T-helper 1 cell (primary cell): ENCODE data around the gene HMCN2.

Source experiments
- DNase-seq, 5 donors: peaks; one replicate each; pipeline ENCODE4 v3.0.0-alpha.2; 2012 to 2020

HMCN2 gene

GRCh38 chr9:130290291-130291181, 25.0 kb downstream of the HMCN2 start:
- no peak for DNase-seq

- no peak for DNase-seq
Measured at GRCh38 chr9:130291474-130291873, 25.9 kb downstream of the HMCN2 start.

- DNase-seq: no peak
Measured at GRCh38 chr9:130292106-130292505, 26.5 kb downstream of the HMCN2 start.

DNA sequence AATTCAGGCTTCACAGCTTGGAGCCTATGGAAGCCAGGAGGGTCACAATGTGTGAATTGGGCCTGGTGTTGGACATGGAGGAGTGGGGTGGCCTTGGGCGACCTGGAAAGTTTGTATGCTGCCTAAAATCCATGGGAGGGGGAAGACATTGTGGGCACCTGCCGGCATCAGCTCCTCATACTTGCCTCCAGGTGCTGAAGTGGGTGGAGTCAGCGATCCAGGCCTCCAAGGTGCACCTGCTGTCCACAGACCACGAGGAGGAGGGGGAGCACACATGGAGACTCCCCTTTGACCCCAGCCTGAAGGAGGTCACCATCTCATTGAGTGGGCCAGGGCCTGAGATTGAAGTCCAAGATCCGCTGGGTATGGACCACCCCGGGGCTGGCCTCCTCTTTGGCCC, 29.1 kb downstream of the HMCN2 start:
- DNase-seq: no peak

GRCh38 chr9:130295431-130295830, 29.9 kb downstream of the HMCN2 start:
- no peak for DNase-seq

GRCh38 chr9:130295945-130296782, 30.6 kb downstream of the HMCN2 start:
- no peak for DNase-seq

- no peak for DNase-seq
Measured at GRCh38 chr9:130296783-130297055, 31.2 kb downstream of the HMCN2 start.

DNA sequence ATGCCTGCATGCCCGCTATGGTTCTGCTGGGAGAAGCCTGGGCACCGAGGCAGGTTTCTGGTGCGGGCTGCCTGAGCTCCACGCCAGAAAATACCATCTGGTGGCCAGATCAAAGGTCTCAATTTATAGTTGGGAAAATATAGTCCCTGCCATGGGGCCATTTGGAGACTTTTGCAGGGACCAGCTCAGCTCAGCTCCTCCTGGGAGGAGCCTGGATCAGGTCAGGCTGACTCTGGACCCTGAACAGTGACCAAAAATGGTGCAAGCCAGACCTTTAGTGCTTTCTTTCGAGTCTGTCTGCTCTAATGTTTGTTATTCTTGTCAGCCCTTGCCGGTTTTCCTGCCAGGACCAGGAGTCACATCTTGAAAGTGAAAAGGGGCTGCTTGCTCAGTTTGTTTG, 31.8 kb downstream of the HMCN2 start:
- no peak for DNase-seq

DNA sequence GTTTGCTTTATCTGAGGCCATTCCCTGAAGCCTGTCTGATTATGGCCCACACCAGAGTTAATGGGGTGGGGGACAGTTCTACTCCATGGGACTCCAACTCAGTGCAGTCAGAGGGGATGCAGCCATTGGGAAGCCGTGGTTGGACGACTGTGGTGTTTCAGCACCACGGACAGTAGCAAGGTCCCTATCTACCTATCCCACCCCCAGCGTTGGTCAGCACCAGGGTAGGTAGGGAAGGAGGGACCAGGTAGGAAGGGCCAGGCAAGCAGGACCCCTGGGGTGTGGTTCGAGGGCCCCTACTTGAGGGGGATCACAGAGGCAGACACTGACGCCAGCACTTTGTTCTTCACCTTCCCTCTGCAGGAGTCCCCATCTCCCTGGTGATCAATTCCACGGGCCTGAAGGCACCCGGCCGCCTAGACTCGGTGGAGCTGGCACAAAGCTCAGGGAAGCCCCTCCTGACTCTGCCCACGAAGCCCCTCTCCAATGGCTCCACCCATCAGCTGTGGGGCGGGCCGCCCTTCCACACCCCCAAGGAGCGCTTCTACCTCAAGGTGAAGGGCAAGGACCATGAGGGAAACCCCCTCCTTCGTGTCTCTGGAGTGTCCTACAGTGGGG, 33.2 kb downstream of the HMCN2 start:
- no peak for DNase-seq

DNA sequence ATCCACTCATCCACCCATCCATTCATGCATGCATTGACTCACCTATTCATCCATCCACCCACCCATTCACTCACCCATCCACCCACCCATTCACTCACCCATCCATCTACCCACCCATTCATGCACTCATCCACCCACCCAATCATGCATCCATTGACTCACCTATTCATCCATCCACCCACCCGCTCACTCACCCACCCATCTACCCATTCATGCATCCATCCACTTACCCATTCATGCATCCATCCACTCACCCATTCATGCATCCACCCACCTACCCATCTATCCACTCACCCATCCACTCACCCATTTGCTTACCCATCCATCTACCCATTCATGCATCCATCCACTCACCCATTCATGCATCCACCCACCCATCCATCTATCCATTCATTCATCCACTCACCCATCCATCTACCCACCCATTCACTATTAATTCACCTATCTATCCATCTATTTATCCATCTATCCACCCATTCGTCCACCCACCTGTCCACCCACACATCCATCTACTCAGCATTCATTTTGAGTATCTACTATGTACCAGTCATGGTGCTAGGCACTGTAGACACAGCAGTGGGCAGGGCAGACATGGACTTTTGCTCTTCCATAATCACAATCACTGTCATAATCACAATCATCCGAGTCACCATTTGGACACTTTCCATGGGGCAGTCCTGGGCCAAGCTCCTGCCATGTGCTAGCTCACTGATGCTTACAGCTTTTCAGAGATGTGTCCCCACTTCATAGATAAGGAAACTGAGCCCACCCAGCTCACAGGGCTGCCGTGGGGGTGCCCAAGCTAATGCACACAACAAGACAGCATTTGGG, 34.4 kb downstream of the HMCN2 start:
- DNase-seq: no peak

GRCh38 chr9:130300739-130301138, 35.2 kb downstream of the HMCN2 start:
- no peak for DNase-seq

DNA sequence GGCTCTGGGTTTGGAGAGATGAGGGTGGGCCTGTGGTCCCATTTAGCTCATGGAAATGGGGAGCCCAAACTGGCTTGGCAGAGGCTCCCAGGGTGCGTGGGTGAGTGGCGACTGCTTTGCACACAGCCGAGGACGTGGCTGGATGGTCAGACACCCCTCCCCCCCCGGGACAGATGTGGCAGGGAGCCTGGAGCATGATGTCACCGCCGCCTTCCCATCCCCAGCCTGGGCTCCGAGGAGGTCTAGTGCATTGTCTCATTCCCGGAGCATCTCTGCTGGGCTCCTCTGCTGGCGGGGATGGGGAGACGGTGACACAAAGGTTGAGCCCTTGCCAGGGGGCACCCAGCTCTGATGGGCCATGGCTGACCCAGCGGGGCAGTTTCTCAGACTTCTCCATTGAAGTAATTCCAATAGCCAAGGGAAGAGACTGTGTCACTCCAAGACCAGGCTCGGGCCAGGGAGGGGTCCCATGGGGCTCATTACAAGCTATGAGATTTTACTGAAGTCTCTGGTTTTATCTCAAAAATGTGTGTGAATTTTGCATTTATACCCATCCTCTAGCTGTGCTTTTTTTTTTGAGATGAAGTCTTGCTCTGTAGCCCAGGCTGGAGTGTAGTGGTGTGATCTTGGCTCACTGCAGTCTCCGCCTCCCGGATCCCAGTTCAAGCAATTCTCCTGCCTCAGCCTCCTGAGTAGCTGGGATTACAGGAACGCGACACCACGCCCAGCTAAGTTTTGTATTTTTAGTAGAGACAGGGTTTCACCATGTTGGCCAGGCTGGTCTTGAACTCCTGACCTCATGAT, 36.1 kb downstream of the HMCN2 start:
- DNase-seq: no peak

DNA sequence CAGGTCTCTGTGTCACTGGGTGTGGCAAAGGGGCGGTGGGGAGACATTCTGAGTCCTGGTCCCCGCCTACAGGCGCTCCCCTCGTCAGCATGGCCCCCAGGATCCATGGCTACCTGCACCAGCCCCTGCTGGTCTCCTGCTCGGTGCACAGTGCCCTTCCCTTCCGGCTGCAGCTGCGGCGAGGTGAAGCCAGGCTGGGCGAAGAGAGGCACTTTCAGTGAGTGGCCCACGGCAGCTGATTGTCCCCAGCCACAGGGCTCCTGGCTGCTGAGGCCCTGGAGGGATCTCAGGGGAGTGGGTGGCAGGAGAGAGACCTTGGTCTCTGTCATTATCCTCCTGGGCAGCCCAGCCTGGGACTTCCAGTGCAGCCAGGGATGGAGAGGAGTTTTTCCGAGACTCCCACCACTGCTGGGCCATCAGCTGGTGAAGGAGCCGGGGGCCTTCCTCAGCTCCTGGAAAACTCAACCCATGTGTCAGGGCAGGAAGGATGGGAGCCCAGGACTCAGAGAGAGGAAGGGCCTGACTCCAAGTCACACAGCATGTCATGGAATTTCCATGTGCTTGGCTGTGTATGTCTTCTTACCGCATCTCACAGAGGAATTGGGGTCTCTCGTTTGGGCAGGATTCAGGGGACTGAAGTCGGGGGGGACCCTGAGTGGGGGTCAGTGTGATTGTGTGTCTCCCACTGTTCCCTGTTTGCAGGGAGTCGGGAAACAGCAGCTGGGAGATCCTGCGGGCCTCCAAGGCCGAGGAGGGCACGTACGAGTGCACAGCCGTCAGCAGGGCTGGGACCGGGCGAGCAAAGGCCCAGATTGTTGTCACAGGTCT, 37.4 kb downstream of the HMCN2 start:
- no peak for DNase-seq

DNA sequence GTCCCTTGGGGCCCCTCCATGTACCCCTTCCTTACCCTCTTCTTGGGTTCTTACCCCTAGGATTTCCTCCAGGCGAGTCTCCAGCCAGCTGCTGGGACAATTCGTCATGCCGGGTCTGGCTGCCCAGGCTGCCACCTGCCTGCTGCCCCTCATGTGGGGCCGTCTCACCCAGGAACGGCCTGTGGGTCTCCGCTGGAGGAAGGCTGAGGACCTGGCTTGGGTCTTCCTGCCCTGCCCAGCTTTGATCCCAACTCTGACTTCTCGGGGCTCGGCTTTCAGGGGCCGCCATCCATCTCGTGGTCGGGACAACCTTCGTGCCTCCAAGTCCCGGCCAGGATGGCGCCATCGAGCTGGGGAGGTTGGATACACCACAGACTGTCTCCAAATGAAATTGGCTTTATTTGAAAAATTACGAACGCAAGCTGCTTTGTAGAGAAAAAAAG, 38.1 kb downstream of the HMCN2 start:
- no peak for DNase-seq

DNA sequence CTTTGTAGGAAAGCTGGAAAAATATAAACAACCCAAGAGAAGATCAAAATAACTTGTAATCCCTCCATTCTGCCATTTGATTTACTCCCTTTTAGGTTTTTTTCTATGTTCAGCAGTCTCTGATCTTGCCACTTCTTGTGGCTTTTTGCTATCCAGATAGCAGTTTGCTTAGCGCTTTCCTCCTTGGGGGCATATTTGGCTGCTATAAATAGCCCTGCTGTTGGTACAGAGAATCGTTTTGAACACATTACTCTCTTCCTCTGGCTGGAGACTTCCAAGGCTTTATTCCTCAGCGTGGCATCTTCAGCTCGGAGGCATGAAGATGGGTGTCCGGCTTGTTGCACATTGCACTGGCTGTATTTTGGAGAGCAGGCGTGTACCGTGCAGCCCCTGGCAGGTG, 38.6 kb downstream of the HMCN2 start:
- DNase-seq: no peak

GRCh38 chr9:130304643-130305042, 39.1 kb downstream of the HMCN2 start:
- DNase-seq: no peak

GRCh38 chr9:130305381-130305780, 39.8 kb downstream of the HMCN2 start:
- no peak for DNase-seq

DNA sequence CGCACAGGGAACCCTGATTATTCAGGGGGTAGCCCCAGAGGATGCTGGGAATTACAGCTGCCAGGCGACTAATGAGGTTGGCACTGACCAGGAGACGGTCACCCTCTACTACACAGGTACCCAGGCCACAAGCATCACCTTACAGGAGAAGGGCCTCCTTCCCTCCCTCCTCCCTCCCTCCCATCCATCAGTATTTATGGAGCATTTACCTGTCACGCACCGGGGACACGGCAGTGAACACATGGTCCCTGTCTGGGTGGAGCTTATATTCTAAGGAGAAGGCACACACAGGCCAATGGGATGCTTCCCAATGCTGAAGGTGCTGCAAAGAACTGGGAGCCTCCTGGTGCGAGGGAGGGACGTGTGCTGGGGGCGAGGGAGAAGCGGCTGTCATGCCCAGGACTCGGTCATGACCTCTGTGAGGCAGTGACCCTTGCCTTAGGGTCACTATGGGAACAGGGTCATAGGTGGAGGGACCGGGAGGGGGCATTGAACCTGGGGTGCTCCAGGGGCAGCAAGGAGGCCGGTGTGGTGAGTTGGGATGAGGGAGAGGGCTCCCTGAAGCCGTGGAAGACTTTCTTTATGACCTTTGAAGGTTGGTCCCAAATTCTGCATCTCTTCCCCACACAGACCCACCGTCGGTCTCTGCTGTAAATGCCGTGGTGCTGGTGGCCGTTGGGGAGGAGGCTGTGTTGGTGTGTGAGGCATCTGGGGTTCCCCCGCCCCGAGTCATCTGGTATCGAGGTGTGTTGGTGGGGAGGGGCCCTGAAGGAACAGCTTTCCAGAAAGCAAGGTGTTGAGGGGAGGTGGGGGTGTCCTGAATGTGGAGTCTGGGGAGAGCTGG, 41.5 kb downstream of the HMCN2 start:
- DNase-seq: no peak

- no peak for DNase-seq
Measured at GRCh38 chr9:130307667-130307943, 42.0 kb downstream of the HMCN2 start.

- no peak for DNase-seq
Measured at GRCh38 chr9:130308081-130308571, 42.6 kb downstream of the HMCN2 start.
